Transverse colon (tissue), 4 donors: ENCODE measurements around the gene ZNF266.

Source experiments
- POLR2A ChIP-seq: fragments of 450-650 bp; IDR thresholded peaks from one replicate; pipeline ENCODE4 v1.6.1; 2016; ENCODE audit warnings: antibody characterized with exemption, mild to moderate bottlenecking, moderate library complexity
- POLR2AphosphoS5 ChIP-seq, 3 donors: sonication (generic); formaldehyde crosslinking; IDR thresholded peaks; one replicate each; pipeline ENCODE4 v1.6.1; 2016; ENCODE audit warnings: antibody characterized with exemption in 3 of 3
- TF ChIP-seq, protein P1 (sequence below), 5 experiments: fragments of 200-600 bp in 3 of 5; fragments of 450-650 bp in 2 of 5; sonication (generic) in 3 of 5; IDR thresholded peaks; 1 replicate in 2 of 5; 2 replicates in 3 of 5; pipeline ENCODE4 v1.5.1; 2016 to 2017; ENCODE audit warnings: antibody characterized with exemption in 5 of 5, inconsistent platforms in 3 of 5, mild to moderate bottlenecking in 2 of 5, moderate library complexity in 1 of 5

DNA sequence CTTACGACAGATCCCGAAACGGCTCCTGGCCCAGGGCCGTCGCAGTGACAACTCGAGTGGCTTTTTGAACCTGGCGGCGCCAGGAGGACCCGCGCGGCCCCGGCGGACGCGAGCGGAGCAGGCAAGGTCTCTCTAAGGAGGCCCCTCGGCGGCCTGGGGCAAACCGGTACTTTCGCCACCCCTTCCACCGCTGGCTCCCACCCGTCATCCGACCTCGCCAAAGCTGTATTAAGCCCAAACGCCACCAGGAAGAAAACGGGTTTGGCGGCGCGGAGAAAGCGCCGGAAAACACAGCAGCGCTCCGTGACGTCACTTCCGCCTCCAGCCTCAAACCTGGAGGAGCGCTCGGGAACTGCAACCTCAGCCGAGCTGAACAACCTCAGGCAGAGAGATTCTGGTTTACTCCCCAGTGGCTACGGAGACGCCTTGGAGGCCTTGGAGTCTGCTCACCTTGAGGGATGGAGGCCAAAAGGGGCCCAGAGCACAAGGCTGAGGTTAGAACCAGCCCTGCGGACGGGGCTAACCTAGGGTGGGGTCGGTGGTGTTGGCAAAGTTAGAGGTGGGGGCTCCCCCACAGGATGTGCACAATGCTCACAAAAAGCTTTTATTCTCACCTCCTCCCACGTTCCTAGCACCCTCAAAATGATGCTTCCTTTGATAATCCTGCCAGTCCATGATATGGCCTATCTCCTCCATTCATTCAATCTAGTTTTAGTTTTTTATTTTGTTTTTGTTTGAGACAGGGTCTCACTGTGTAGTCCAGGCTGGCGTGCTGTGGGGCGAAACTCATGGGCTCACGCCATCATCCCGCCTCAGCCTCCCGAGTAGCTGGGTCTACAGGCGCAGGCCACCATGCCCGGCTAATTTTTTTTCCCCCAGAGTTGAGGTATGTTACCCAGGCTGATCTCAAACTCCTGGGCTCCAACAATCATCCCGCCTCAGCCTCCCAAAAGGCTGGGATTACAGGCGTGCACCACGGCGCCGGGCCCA, at the start of gene ZNF266:
- TF ChIP-seq, protein P1, sequence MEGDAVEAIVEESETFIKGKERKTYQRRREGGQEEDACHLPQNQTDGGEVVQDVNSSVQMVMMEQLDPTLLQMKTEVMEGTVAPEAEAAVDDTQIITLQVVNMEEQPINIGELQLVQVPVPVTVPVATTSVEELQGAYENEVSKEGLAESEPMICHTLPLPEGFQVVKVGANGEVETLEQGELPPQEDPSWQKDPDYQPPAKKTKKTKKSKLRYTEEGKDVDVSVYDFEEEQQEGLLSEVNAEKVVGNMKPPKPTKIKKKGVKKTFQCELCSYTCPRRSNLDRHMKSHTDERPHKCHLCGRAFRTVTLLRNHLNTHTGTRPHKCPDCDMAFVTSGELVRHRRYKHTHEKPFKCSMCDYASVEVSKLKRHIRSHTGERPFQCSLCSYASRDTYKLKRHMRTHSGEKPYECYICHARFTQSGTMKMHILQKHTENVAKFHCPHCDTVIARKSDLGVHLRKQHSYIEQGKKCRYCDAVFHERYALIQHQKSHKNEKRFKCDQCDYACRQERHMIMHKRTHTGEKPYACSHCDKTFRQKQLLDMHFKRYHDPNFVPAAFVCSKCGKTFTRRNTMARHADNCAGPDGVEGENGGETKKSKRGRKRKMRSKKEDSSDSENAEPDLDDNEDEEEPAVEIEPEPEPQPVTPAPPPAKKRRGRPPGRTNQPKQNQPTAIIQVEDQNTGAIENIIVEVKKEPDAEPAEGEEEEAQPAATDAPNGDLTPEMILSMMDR (IDR thresholded peaks at IDR 0.05), result peak; percentile 85 to 95 (median 90)
- TF ChIP-seq POLR2AphosphoS5 (IDR thresholded peaks at IDR 0.05) (peak in 2 of 3 donors; percentile 44 to 64), POLR2A (peak; percentile 40)
